RWPE1 (cell line): ENCODE measurements around the gene LAMA5.
A peak's percentile ranks its signal among the peaks of the same experiment; 100 is the strongest.

Experiments used
- CTCF ChIA-PET: fragments of 350-600 bp; sonication (Branson Sonifier 250); formaldehyde crosslinking; extraction: SDS; loops from one replicate; lab custom pipeline; 2021; lab: Yijun Ruan, JAX
- POLR2A ChIA-PET: fragments of 400-600 bp; formaldehyde crosslinking; extraction: SDS; loops from one replicate; lab custom pipeline; 2020; ENCODE audit warnings: antibody characterized with exemption; ENCODE audit not compliant: low non-redundant PET; lab: Yijun Ruan, JAX
- DNase-seq: peaks from one replicate; pipeline ENCODE4 v3.0.0; 2012; ENCODE audit warnings: low spot score
- H3K27ac ChIP-seq: fragments of 450-650 bp; 2 replicates; pipeline ENCODE4 v1.5.1; 2017
- CTCF ChIP-seq: fragments of 450-650 bp; conservative IDR thresholded peaks from 2 replicates; pipeline ENCODE4 v1.5.1; 2017; ENCODE audit warnings: low read depth, mild to moderate bottlenecking

LAMA5 gene

GRCh38 chr20:62314711-62315302 is 52.3 kb downstream of the LAMA5 start:
- TF ChIP-seq CTCF = no peak
- peak overlapping the region; percentile 87 for H3K27ac ChIP-seq
- CTCF ChIA-PET = interaction anchor here (0.9 to 3.1 kb wide), 2 partner anchors 9 to 50 kb away, joined by 3 to 14 read pairs; no protein-coding TSS in a partner anchor
- POLR2A ChIA-PET = interaction anchor here (0.9 kb wide), 1 partner anchor 56 kb away, joined by 3 read pairs; no protein-coding TSS in a partner anchor
- no peak for DNase-seq

- H3K27ac ChIP-seq = peak overlapping the region; percentile 87
- POLR2A ChIA-PET = interaction anchor here (0.9 kb wide), 1 partner anchor 57 kb away, joined by 3 read pairs; no protein-coding TSS in a partner anchor
- CTCF ChIA-PET = interaction anchor here (0.7 to 3.1 kb wide), 3 partner anchors 8 to 293 kb away, joined by 3 to 14 read pairs (median 3); no protein-coding TSS in a partner anchor
- no peak for TF ChIP-seq CTCF
- DNase-seq = no peak
Measured at GRCh38 chr20:62314339-62314638, 52.8 kb downstream of the LAMA5 start.

- TF ChIP-seq CTCF = no peak
- ChIA-PET POLR2A (no interaction called here), CTCF (interaction anchor here (0.7 to 3.1 kb wide), 3 partner anchors 8 to 294 kb away, joined by 3 to 14 read pairs (median 3); no protein-coding TSS in a partner anchor)
- H3K27ac ChIP-seq = peak overlapping the region; percentile 96
- no peak for DNase-seq
Measured at GRCh38 chr20:62313460-62314338, 53.4 kb downstream of the LAMA5 start.

- no peak for TF ChIP-seq CTCF
- POLR2A ChIA-PET = no interaction called here
- no peak for DNase-seq
- CTCF ChIA-PET = no interaction called here
- H3K27ac ChIP-seq = peak overlapping the region; percentile 96
Measured at GRCh38 chr20:62313021-62313420, 54.1 kb downstream of the LAMA5 start.

GRCh38 chr20:62312662-62312977 is 54.5 kb downstream of the LAMA5 start:
- DNase-seq = no peak
- ChIA-PET CTCF (no interaction called here), POLR2A (no interaction called here)
- H3K27ac ChIP-seq = peak overlapping the region; percentile 96
- no peak for TF ChIP-seq CTCF

- ChIA-PET CTCF (no interaction called here), POLR2A (no interaction called here)
- peak overlapping the region; percentile 96 for H3K27ac ChIP-seq
- DNase-seq = no peak
- no peak for TF ChIP-seq CTCF
Measured at GRCh38 chr20:62311832-62312661, 55.1 kb downstream of the LAMA5 start.
